ENCODE data around the gene SDHD.
"Not testable (repeated sequence)": the region's sequence is repeated elsewhere in the genome, so short reads cannot be mapped to it uniquely, and the experiment has no call there.

SDHD gene

DNA sequence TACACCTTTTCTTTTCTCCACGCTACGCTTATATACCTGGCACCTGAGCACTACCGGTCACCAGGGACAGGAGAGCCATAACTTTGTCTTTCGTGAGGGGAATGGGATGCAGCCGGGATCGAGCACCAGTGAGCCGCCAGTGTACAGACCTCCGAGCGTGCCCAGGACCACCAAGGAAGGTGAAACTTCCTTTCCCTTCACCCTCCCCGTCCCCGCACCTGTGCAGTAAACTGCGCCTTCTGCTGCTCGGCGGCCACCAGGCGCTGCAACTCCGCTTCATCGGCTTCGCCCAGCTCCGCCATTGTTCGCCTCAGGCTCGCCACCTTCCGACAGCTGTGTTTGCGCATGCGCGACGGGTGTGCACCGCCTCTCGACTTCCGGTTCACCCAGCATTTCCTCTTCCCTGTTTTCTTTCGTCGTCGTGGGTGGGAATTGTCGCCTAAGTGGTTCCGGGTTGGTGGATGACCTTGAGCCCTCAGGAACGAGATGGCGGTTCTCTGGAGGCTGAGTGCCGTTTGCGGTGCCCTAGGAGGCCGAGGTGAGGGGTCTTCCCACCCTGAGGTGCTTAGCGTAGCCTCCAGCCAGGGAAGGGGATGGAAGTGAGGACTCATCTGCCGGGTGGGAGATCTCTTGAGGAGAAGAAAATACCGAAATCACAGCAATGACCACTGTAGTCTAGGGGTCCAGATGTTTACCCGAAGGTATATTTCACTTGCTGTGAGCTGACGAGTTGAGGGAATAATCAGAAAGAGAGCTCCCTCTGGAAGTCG is at the start of gene SDHD, which contains the start of gene TIMM8B:
SDHD (plus strand) TSS at position 452 of the 770 bp plus-strand sequence; CDS start at position 487, 35 bp downstream.
TIMM8B (minus strand) TSS at position 335 of the 770 bp plus-strand sequence; CDS start at position 302, 33 bp downstream.
- TF ChIP-seq JUND (IDR thresholded peaks at IDR 0.05; ENCODE audit: low read depth) = no peak
- in situ Hi-C loops (cut with HindIII; ENCODE audit: low pct_unique_long_range_greater_than_20kb, low sequenced_read_pairs) = no loop called here
- DNase-seq (ENCODE audit: low read depth in 1 of 2, low spot score in 1 of 2) = peak; percentile 85 to 99

DNA sequence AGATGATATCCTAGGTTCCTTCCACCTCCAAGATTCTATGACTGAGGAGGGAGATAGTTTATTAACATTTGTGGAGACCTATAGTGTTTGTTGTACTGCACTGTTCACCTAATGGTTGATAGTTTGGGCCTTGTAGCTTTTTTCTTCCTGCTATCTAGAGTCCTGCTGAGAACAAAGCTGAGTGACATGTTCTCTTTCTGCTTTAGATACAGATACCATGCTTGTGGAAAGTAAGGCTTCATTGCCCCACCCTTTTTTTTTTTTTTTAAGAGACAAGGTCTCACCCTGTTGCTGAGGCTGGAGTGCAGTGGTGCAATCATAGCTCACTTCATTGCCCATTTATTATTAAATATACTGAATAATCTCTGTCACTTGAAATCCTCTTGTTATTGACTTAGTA is 49.1 kb upstream of the SDHD start:
- TF ChIP-seq JUND (IDR thresholded peaks at IDR 0.05; ENCODE audit: low read depth) = no peak
- in situ Hi-C loops (cut with HindIII; ENCODE audit: low pct_unique_long_range_greater_than_20kb, low sequenced_read_pairs) = no loop called here
- DNase-seq (ENCODE audit: low read depth in 1 of 2, low spot score in 1 of 2) = no peak

DNA sequence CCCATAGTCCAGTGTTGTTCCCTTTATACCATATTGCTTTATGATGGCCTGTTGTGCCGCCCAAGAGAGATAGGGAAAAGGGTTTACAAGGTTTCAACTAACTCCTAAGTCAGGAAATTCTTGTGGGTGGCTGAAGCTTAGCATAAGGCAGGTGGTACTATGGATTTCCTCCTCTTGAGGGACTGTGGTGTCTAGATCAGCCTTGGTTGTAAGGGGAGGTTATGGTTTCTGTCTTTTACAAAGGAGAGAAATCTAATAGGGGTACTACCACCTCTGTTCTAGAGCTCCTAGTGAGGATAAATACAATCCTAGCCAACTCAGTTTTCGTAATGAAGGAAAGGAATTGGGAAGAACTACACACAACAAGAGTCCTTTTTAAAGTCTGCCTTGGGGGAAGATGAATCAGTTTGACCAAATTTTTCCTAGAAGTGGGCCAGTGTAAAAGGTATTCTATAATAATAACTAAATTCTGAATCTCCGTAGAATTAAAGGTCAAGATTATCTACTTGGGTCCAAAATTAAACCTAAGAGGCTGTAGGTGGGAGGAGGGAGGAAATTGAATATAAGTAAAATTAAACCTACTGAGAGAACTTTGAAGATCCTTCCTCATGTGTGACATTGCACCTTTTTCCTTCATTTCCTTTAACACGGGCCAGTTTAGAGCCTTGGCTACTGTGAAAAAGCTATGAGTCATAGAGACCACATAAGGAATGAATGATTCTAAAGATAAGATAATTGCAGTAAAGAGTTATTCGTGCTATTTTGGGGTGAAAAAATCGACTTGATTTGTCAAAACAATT is 44.3 kb upstream of the SDHD start:
- no peak for DNase-seq (ENCODE audit: low read depth in 1 of 2, low spot score in 1 of 2)
- in situ Hi-C loops (cut with HindIII; ENCODE audit: low pct_unique_long_range_greater_than_20kb, low sequenced_read_pairs) = no loop called here

DNA sequence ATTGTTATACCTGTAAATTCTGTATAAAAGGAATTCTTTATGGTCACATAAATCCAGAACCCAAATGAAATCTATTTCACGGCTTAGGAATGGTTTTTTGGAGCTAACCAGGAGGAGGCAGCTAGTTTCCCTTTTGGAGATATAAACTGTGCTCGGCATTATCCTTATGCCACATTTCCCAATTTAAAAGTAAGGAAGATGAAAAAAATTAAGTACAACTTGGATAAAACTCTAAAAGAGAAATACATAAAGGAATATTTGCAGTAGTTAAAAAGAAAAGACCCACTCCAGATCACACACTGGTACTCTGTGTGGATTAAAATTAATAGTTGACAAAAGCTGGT is 43.7 kb upstream of the SDHD start:
- no peak for DNase-seq (ENCODE audit: low read depth in 1 of 2, low spot score in 1 of 2)
- in situ Hi-C loops (cut with HindIII; ENCODE audit: low pct_unique_long_range_greater_than_20kb, low sequenced_read_pairs) = no loop called here
- TF ChIP-seq JUND (IDR thresholded peaks at IDR 0.05; ENCODE audit: low read depth) = no peak

More for the DNA sequence above, 44.3 kb upstream of the SDHD start:
- TF ChIP-seq JUND (IDR thresholded peaks at IDR 0.05; ENCODE audit: low read depth) = no peak

DNA sequence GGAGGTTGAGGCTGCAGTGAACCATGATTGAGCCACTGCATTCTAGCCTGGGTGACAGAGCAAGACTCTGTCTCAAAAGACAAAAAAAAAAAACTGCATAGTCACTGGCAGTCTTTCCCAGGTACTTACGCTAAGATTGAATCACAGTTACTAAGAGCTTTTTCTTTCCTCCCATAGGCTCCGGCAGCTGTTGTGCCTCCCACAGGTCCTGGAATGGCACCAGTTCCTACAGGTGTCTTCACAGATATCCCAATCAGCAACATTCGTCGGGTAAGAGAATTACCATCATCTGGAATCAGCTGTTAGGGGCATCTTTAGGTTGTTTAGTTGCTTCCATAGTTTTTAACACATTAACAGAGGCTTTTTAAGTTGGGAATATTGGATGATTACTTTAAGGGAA is 41.7 kb upstream of the SDHD start:
- no peak for TF ChIP-seq JUND (IDR thresholded peaks at IDR 0.05; ENCODE audit: low read depth)
- in situ Hi-C loops (cut with HindIII; ENCODE audit: low pct_unique_long_range_greater_than_20kb, low sequenced_read_pairs) = no loop called here
- no peak for DNase-seq (ENCODE audit: low read depth in 1 of 2, low spot score in 1 of 2)

DNA sequence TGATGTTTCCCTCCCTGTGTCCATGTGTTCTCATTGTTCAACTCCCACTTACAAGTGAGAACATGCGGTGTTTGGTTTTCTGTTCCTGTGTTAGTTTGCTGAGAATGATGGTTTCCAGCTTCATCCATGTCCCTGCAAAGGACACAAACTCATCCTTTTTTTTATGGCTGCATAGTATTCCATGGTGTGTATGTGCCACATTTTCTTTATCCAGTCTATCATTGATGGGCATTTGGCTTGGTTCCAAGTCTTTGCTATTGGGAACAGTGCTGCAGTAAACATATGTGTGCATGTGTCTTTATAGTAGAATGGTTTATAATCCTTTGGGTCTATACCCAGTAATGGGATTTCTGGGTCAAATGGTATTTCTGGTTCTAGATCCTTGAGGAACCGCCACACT is 40.0 kb upstream of the SDHD start:
- DNase-seq (ENCODE audit: low read depth in 1 of 2, low spot score in 1 of 2); in situ Hi-C loops (cut with HindIII; ENCODE audit: low pct_unique_long_range_greater_than_20kb, low sequenced_read_pairs): not testable (repeated sequence)

DNA sequence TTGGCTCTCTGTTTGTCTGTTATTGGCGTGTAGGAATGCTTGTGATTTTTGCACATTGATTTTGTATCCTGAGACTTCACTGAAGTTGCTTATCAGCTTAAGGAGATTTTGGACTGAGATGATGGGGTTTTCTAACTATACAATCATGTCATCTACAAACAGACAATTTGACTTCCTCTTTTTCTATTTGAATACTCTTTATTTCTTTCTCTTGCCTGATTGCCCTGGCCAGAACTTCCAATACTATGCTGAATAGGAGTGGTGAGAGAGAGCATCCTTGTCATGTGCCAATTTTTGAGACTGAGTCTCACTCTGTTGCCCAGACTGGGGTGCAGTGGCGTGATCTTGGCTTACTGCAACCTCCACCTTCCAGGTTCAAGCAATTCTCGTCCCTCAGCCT is 38.4 kb upstream of the SDHD start:
- DNase-seq (ENCODE audit: low read depth in 1 of 2, low spot score in 1 of 2); in situ Hi-C loops (cut with HindIII; ENCODE audit: low pct_unique_long_range_greater_than_20kb, low sequenced_read_pairs): not testable (repeated sequence)

DNA sequence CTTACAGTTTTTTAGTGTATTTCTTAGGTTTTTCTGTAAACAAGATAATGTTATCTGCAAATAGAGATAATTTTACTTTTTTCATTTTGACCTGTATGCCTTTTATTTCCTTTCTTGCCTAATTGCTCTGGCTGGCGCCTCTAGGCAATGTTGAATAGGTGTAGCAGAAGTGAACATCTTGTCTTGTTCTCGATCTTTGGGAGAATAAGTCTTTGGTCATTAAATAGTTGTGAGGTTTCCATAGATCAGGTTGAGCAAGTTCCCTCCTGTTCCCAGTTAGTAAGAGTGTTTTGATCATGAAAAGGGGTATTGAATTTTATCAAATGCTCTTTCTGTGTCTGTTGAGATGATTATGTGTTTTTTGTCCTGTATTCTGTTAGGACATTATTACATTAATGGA is 36.9 kb upstream of the SDHD start:
- TF ChIP-seq JUND (IDR thresholded peaks at IDR 0.05; ENCODE audit: low read depth) = no peak
- DNase-seq (ENCODE audit: low read depth in 1 of 2, low spot score in 1 of 2) = no peak
- in situ Hi-C loops (cut with HindIII; ENCODE audit: low pct_unique_long_range_greater_than_20kb, low sequenced_read_pairs) = no loop called here

DNA sequence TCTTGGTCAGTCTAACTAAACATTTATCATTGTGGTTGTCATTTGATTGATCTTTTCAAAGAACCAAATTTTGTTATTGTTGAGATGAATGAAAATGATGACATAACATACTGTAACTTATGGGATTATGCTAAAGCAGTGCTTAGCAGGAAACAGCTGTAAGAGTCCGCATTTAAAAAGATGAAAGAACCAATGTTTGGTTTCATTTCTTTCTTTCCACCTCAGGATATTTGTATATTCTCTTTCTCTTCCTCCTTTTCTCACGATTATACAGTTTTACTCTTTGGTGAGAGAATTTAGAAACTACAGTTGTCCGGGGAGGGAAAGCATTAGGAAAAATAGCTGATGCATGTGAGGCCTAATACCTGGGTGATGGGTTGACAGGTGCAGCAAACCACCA is 36.0 kb upstream of the SDHD start:
- TF ChIP-seq JUND (IDR thresholded peaks at IDR 0.05; ENCODE audit: low read depth) = no peak
- in situ Hi-C loops (cut with HindIII; ENCODE audit: low pct_unique_long_range_greater_than_20kb, low sequenced_read_pairs) = no loop called here
- DNase-seq (ENCODE audit: low read depth in 1 of 2, low spot score in 1 of 2) = no peak

DNA sequence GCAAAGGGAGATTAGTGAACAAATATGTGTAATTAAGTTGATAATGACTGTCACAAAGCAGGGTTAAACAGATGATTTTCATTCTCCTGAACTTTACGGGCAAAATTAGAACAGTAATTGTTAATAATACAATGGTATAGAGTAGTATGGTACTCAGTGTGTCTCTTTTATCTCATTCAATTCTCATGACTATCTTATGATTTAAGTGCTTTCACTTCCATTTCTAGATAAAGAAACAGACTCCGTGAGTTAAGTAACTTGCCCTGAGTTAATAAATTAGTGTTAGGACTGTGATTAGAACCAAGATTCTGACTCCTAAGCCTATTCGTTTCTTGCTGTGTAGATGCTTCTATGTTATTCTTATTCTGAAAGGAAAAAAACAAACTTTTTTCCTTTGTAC is 34.9 kb upstream of the SDHD start:
- no peak for DNase-seq (ENCODE audit: low read depth in 1 of 2, low spot score in 1 of 2)
- no peak for TF ChIP-seq JUND (IDR thresholded peaks at IDR 0.05; ENCODE audit: low read depth)
- in situ Hi-C loops (cut with HindIII; ENCODE audit: low pct_unique_long_range_greater_than_20kb, low sequenced_read_pairs) = no loop called here

DNA sequence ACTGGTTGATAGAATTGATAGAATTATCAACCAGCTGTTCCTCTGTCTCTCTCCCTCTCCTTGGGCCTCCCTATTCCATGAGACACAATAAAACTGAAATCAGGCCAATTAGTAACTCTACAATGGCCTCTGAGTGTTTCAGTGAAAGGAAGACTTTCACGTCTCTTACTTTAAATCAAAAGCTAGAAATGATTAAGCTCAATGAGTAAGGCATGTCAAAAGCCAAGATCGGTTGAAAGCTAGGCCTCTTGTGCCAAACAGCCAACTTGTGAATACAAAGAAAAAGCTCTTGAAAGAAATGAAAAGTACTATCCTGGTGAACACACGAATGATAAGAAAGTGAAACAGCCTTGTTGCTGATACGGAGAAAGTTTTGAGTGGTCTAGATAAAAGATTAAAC is 29.5 kb upstream of the SDHD start:
- TF ChIP-seq JUND (IDR thresholded peaks at IDR 0.05; ENCODE audit: low read depth) = no peak
- no peak for DNase-seq (ENCODE audit: low read depth in 1 of 2, low spot score in 1 of 2)
- in situ Hi-C loops (cut with HindIII; ENCODE audit: low pct_unique_long_range_greater_than_20kb, low sequenced_read_pairs) = no loop called here

DNA sequence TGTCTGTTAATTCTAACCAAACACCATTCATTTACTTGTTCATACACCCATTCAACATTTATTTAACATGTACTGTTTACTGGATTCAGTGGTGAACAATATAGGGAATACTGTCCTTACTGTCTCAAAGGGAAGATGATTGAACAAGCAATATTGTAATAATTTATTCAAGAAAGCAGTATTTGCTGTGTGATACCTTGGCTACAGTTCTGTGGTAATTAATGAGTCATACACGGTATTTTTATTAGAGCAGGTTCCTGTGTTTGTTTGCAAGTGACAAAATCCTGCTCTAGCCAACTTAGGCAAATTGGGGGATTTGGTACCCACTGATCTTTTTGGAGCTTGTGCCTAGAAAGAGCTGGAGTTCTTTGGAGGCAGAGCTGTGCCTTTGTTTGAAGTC is 28.6 kb upstream of the SDHD start:
- DNase-seq (ENCODE audit: low read depth in 1 of 2, low spot score in 1 of 2) = no peak
- no peak for TF ChIP-seq JUND (IDR thresholded peaks at IDR 0.05; ENCODE audit: low read depth)
- in situ Hi-C loops (cut with HindIII; ENCODE audit: low pct_unique_long_range_greater_than_20kb, low sequenced_read_pairs) = no loop called here

DNA sequence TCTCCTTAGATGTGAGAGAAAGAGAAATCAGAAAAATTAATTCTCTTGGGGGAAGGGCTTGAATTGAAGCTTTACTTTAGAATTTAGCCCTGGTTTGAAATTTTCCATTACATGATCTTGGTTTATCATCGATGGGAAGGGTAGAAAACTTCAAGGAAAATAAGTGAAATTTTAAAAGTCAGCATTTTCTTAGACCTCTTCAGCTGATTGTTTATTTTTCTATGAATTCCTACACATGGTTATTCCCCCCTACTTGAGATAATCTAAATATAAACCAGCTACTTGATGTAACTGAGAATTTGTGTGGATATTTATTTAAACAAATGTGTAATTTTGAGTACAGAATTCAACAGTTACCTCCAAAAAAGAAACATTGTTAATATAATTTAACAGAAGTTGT is 23.8 kb upstream of the SDHD start:
- TF ChIP-seq JUND (IDR thresholded peaks at IDR 0.05; ENCODE audit: low read depth) = no peak
- no peak for DNase-seq (ENCODE audit: low read depth in 1 of 2, low spot score in 1 of 2)
- in situ Hi-C loops (cut with HindIII; ENCODE audit: low pct_unique_long_range_greater_than_20kb, low sequenced_read_pairs) = no loop called here

Measured in T47D (cell line).